ENCODE results near the gene TOLLIP.
"Not testable (repeated sequence)": the region's sequence is repeated elsewhere in the genome, so short reads cannot be mapped to it uniquely, and the experiment has no call there.

Gene TOLLIP

GRCh38 chr11:1257916-1258315 is 51.5 kb downstream of the TOLLIP start:
- H3K27me3 Mint-ChIP-seq (ENCODE audit: low read depth) = no peaks in the 10 kb centered on the region
- H3K36me3 Mint-ChIP-seq (ENCODE audit: low read depth) = no peaks in the 10 kb centered on the region
- no peaks in the 10 kb centered on the region for H3K4me1 Mint-ChIP-seq (ENCODE audit: low read depth)
- no peak overlapping the region for H3K4me3 Mint-ChIP-seq
- no peaks in the 10 kb centered on the region for H3K9me3 Mint-ChIP-seq
- no peak for DNase-seq (ENCODE audit: low spot score)
- H3K27ac Mint-ChIP-seq = no peak overlapping the region

DNA sequence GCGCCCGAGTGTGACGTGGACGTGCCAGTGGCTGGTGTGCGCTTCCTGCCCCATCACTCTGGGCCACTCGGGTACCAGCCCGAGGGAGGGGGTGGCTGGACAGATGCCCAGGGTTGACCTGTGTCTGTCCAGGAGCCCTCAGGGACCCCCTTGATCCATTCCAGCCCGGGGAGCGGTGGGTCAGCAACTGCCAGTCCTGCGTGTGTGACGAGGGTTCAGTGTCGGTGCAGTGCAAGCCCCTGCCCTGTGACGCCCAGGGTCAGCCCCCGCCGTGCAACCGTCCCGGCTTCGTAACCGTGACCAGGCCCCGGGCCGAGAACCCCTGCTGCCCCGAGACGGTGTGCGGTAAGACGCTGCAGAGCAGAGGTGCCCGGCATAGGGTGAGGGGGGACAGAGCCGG is 52.1 kb downstream of the TOLLIP start:
- no peaks in the 10 kb centered on the region for H3K36me3 Mint-ChIP-seq (ENCODE audit: low read depth)
- no peak for DNase-seq (ENCODE audit: low spot score)
- H3K4me3 Mint-ChIP-seq = no peak overlapping the region
- H3K4me1 Mint-ChIP-seq (ENCODE audit: low read depth) = no peaks in the 10 kb centered on the region
- no peaks in the 10 kb centered on the region for H3K9me3 Mint-ChIP-seq
- no peak overlapping the region for H3K27ac Mint-ChIP-seq
- no peaks in the 10 kb centered on the region for H3K27me3 Mint-ChIP-seq (ENCODE audit: low read depth)

DNA sequence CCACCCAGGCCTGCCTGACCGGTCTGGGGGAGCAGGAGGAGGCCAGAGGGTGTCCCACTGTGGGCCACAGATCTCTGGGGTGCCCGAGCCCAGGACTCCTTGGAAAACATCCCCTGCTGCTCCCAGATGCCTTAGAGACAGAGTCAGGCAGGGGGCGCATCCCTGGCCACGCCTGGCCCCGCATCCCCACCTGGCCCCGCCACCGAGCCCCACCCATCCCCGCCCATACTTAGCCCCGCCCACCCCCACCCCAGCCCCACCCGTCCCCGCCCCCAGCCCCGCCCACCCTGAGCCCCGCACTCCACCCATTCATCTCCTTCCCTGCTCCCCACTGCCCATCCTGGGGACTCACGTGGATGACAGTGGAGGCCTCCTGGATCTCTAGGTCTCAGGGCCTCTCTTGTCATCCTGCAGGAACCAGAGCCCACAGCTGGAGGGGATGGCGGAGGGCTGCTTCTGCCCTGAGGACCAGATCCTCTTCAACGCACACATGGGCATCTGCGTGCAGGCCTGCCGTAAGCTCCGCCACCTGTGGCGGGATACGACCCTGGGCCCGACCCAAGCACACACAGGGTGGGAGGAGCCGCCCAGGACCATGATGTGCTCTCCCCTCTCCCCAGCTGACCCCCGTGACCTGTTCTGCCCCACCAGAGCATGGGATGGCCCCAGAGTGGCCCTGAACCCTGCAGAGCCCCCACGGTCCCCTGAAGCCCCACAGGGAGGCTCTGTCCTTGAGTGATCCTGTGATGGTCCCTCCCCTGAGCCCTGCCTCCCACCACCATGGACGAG is 53.0 kb downstream of the TOLLIP start:
- H3K27ac Mint-ChIP-seq = no peak overlapping the region
- H3K4me1 Mint-ChIP-seq (ENCODE audit: low read depth) = no peaks in the 10 kb centered on the region
- H3K27me3 Mint-ChIP-seq (ENCODE audit: low read depth) = no peaks in the 10 kb centered on the region
- peaks cover 1% of the 10 kb centered on the region for H3K36me3 Mint-ChIP-seq (ENCODE audit: low read depth)
- no peak overlapping the region for H3K4me3 Mint-ChIP-seq
- no peak for DNase-seq (ENCODE audit: low spot score)
- no peaks in the 10 kb centered on the region for H3K9me3 Mint-ChIP-seq

GRCh38 chr11:1255151-1255550 is 54.3 kb downstream of the TOLLIP start:
- Mint-ChIP-seq H3K36me3 (ENCODE audit: low read depth) (peaks cover 9% of the 10 kb centered on the region), H3K9me3 (peaks cover 6% of the 10 kb centered on the region), H3K4me3 (no peak overlapping the region), H3K4me1 (ENCODE audit: low read depth) (no peaks in the 10 kb centered on the region), H3K27me3 (ENCODE audit: low read depth) (no peaks in the 10 kb centered on the region), H3K27ac (no peak overlapping the region)
- DNase-seq (ENCODE audit: low spot score) = no peak

DNA sequence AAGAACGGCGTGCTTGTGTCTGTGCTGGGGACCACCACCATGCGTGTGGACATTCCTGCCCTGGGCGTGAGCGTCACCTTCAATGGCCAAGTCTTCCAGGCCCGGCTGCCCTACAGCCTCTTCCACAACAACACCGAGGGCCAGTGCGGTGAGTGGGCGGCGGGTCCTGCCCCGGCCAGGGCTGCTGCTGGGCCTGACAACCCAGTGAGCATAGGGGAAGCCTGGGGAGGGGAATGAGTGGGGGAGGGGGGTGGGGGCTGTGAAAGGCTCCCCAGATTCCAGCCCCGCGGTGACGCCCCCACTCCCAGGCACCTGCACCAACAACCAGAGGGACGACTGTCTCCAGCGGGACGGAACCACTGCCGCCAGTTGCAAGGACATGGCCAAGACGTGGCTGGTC is 54.7 kb downstream of the TOLLIP start:
- DNase-seq (ENCODE audit: low spot score) = no peak
- Mint-ChIP-seq H3K9me3 (peaks cover 7% of the 10 kb centered on the region), H3K27ac (no peak overlapping the region), H3K4me1 (ENCODE audit: low read depth) (no peaks in the 10 kb centered on the region), H3K36me3 (ENCODE audit: low read depth) (peaks cover 9% of the 10 kb centered on the region), H3K4me3 (no peak overlapping the region), H3K27me3 (ENCODE audit: low read depth) (no peaks in the 10 kb centered on the region)

DNA sequence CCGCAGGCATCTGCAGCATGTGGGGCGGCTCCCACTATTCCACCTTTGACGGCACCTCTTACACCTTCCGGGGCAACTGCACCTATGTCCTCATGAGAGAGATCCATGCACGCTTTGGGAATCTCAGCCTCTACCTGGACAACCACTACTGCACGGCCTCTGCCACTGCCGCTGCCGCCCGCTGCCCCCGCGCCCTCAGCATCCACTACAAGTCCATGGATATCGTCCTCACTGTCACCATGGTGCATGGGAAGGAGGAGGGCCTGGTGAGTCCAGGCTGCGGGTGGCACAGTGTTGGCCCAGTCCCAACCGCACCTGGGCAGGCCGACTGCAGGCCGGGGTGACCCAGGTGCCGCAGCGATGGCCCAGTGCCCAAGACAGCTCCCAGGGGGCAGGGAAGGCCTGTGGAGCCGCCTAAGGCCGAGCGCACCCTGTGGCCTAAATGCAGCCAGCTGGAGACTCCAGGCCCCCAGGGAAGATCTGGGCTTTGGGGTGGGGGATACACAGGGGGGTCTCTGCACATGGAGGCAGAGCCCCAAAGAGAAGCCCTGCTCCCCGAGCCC is 55.3 kb downstream of the TOLLIP start:
- H3K9me3 Mint-ChIP-seq = peaks cover 10% of the 10 kb centered on the region
- H3K27ac Mint-ChIP-seq = no peak overlapping the region
- H3K4me1 Mint-ChIP-seq (ENCODE audit: low read depth) = no peaks in the 10 kb centered on the region
- peaks cover 9% of the 10 kb centered on the region for H3K36me3 Mint-ChIP-seq (ENCODE audit: low read depth)
- no peaks in the 10 kb centered on the region for H3K27me3 Mint-ChIP-seq (ENCODE audit: low read depth)
- no peak overlapping the region for H3K4me3 Mint-ChIP-seq
- no peak for DNase-seq (ENCODE audit: low spot score)

DNA sequence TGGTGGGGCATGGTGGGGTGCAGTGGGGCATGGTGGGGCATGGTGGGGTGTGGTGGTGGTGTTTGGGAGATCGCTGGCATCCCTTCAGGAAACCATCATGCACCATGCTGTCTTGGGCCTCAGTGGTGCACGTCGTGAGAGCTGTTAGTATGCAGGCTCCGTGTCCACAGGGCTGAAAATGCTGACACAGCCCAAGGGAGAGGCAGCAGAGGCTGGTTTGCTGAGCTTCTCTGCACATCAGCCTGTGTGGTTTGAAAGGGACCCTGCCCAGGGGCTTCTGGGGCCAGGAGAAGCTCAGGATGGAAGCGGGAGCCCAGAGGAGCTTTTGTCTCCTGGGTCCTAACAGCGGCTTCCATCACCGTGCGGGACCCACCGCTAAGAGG is 56.3 kb downstream of the TOLLIP start:
- no peaks in the 10 kb centered on the region for H3K27me3 Mint-ChIP-seq (ENCODE audit: low read depth)
- no peak overlapping the region for H3K27ac Mint-ChIP-seq
- peaks cover 9% of the 10 kb centered on the region for H3K36me3 Mint-ChIP-seq (ENCODE audit: low read depth)
- DNase-seq (ENCODE audit: low spot score) = no peak
- no peak overlapping the region for H3K4me3 Mint-ChIP-seq
- H3K4me1 Mint-ChIP-seq (ENCODE audit: low read depth) = no peaks in the 10 kb centered on the region
- peaks cover 10% of the 10 kb centered on the region for H3K9me3 Mint-ChIP-seq

DNA sequence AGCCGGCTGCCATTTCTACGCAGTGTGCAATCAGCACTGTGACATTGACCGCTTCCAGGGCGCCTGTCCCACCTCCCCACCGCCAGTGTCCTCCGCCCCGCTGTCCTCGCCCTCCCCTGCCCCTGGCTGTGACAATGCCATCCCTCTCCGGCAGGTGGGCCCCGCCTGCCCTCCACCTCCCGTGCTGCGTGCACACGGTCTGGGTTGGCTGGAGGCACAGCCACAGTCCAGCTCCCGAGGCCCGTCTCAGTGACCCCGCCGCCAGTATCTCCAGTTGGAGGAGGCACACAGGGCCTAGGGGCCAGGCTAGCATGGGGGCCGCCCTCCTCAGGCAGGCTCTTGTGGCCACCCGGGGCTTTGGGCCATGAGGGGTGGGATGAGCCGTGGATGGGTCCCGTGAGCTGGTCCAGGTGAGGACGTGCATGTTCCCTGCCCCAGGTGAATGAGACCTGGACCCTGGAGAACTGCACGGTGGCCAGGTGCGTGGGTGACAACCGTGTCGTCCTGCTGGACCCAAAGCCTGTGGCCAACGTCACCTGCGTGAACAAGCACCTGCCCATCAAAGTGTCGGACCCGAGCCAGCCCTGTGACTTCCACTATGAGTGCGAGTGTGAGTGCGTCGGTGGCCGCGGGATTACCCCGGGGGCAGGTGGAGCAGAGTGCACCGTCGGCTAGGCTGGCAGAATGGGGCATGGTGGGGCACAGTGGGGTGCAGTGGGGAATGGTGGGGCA is 56.9 kb downstream of the TOLLIP start:
- Mint-ChIP-seq H3K36me3 (ENCODE audit: low read depth) (peaks cover 9% of the 10 kb centered on the region), H3K27me3 (ENCODE audit: low read depth) (no peaks in the 10 kb centered on the region), H3K4me3 (no peak overlapping the region), H3K9me3 (peaks cover 10% of the 10 kb centered on the region), H3K4me1 (ENCODE audit: low read depth) (no peaks in the 10 kb centered on the region), H3K27ac (no peak overlapping the region)
- no peak for DNase-seq (ENCODE audit: low spot score)

GRCh38 chr11:1251236-1251770 is 58.1 kb downstream of the TOLLIP start:
- Mint-ChIP-seq H3K4me3 (no peak overlapping the region), H3K4me1 (ENCODE audit: low read depth) (no peaks in the 10 kb centered on the region), H3K9me3 (peaks cover 10% of the 10 kb centered on the region), H3K36me3 (ENCODE audit: low read depth) (peaks cover 9% of the 10 kb centered on the region), H3K27me3 (ENCODE audit: low read depth) (no peaks in the 10 kb centered on the region), H3K27ac (no peak overlapping the region)
- DNase-seq (ENCODE audit: low spot score) = no peak

DNA sequence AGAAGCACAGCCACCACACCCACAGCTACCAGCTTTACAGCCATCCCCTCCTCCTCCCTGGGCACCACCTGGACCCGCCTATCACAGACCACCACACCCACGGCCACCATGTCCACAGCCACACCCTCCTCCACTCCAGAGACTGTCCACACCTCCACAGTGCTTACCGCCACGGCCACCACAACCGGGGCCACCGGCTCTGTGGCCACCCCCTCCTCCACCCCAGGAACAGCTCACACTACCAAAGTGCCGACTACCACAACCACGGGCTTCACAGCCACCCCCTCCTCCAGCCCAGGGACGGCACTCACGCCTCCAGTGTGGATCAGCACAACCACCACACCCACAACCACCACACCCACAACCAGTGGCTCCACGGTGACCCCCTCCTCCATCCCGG is 59.0 kb downstream of the TOLLIP start:
- not testable (repeated sequence) for H3K27me3 Mint-ChIP-seq (ENCODE audit: low read depth); H3K4me3 Mint-ChIP-seq; DNase-seq (ENCODE audit: low spot score); H3K4me1 Mint-ChIP-seq (ENCODE audit: low read depth); H3K9me3 Mint-ChIP-seq; H3K36me3 Mint-ChIP-seq (ENCODE audit: low read depth); H3K27ac Mint-ChIP-seq

DNA sequence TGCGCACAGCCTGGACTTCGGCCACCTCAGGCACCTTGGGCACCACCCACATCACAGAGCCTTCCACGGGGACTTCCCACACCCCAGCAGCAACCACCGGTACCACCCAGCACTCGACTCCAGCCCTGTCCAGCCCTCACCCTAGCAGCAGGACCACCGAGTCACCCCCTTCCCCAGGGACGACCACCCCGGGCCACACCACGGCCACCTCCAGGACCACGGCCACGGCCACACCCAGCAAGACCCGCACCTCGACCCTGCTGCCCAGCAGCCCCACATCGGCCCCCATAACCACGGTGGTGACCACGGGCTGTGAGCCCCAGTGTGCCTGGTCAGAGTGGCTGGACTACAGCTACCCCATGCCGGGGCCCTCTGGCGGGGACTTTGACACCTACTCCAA is 60.5 kb downstream of the TOLLIP start:
- DNase-seq (ENCODE audit: low spot score); H3K4me3 Mint-ChIP-seq; H3K27ac Mint-ChIP-seq; H3K9me3 Mint-ChIP-seq; H3K36me3 Mint-ChIP-seq (ENCODE audit: low read depth); H3K4me1 Mint-ChIP-seq (ENCODE audit: low read depth); H3K27me3 Mint-ChIP-seq (ENCODE audit: low read depth): not testable (repeated sequence)

GRCh38 chr11:1247026-1247425 is 62.4 kb downstream of the TOLLIP start:
- DNase-seq (ENCODE audit: low spot score); H3K36me3 Mint-ChIP-seq (ENCODE audit: low read depth); H3K4me1 Mint-ChIP-seq (ENCODE audit: low read depth); H3K4me3 Mint-ChIP-seq; H3K27me3 Mint-ChIP-seq (ENCODE audit: low read depth); H3K27ac Mint-ChIP-seq: not testable (repeated sequence)
- peaks cover 16% of the 10 kb centered on the region for H3K9me3 Mint-ChIP-seq

GRCh38 chr11:1246301-1246700 is 63.1 kb downstream of the TOLLIP start:
- not testable (repeated sequence) for DNase-seq (ENCODE audit: low spot score); H3K36me3 Mint-ChIP-seq (ENCODE audit: low read depth); H3K4me3 Mint-ChIP-seq; H3K27me3 Mint-ChIP-seq (ENCODE audit: low read depth); H3K4me1 Mint-ChIP-seq (ENCODE audit: low read depth); H3K27ac Mint-ChIP-seq
- H3K9me3 Mint-ChIP-seq = peaks cover 17% of the 10 kb centered on the region

- H3K4me1 Mint-ChIP-seq (ENCODE audit: low read depth); H3K4me3 Mint-ChIP-seq; H3K36me3 Mint-ChIP-seq (ENCODE audit: low read depth); H3K27me3 Mint-ChIP-seq (ENCODE audit: low read depth); DNase-seq (ENCODE audit: low spot score); H3K27ac Mint-ChIP-seq: not testable (repeated sequence)
- H3K9me3 Mint-ChIP-seq = peaks cover 11% of the 10 kb centered on the region
Observed at GRCh38 chr11:1245717-1246116, 63.7 kb downstream of the TOLLIP start.

All from T-helper 2 cell treated with Interferon-gamma antibody and Interleukin-4, amounts not matched to agents 5 μg/mL and 100 μg/mL, for 36 hours (primary cell).